Measurements from ENCODE around the gene LYAR.

Gene LYAR, protein sequence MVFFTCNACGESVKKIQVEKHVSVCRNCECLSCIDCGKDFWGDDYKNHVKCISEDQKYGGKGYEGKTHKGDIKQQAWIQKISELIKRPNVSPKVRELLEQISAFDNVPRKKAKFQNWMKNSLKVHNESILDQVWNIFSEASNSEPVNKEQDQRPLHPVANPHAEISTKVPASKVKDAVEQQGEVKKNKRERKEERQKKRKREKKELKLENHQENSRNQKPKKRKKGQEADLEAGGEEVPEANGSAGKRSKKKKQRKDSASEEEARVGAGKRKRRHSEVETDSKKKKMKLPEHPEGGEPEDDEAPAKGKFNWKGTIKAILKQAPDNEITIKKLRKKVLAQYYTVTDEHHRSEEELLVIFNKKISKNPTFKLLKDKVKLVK

DNA sequence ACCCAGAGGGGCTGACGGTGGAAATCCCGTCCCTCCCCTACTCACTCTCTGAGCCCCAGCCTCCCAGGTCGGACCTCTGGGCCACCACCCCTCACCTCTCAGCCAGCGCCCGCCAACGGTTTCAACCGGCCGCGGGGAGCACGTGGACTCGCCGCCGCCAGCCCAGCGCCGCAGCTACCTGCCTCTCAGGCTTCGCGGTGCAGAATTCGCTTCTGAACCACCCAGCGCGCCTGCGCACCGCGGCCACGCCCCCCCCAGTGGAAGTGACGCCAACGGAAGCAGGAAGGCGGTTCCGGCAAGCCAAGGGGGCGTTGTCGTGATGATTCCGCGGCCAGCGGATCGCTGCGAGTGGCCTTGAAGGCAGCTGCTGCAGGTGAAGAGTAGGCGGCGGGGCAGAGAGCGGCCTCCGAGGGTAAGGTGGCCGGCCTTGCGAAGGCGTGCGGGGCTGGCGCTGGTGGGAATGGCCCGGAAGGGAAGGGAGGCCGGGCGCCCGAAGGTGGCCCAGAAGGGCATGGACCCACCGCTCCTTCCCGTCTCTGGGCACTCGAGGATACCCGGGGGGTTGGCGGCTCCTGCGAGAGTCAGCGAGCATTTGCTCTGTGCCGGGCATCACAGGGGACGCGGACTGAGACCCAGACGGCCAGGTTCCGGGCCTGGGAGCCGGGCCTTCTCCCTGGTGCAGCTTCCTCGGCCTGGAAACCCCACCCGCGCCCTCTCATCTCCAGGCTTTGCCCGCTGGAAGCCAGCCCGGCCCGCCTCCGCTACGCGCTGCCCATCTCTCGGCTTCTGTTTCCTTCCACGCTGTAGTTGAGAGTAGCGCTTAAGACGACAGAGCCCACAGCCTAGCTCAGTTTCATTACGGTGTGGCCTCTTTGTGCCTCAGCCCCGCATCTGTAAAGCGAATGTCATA lies at the start of gene LYAR, which contains the start of gene ZBTB49:
Gene LYAR, minus strand, starts transcription at position 214 of the 910 bp plus-strand sequence. CDS start 6,412 bp downstream, outside the sequence.
Gene ZBTB49, plus strand, starts transcription at position 311 of the 910 bp plus-strand sequence. CDS start 9,695 bp downstream, outside the sequence.
- no peaks in the 10 kb centered on the region for H3K9me3 ChIP-seq (ENCODE audit: control insufficient read depth, insufficient read depth, low read depth, low read length)
- H3K4me3 ChIP-seq (ENCODE audit: low read depth, low read length) = peak within 1 kb of the TSS; percentile 82
- H3K27ac ChIP-seq (ENCODE audit: extremely low read depth, low read depth, low read length) = peak within 1 kb of the TSS; percentile 51; the same call in 1 of the 2 replicates
- peaks cover 0 to 23% of the 10 kb centered on the region in 2 experiments; a peak in 1 of 3 replicates for H3K36me3 ChIP-seq (ENCODE audit: control insufficient read depth in 2 of 2, insufficient read depth in 1 of 2, low read length in 2 of 2)
- ChIA-PET CTCF (no interaction called here), POLR2A (interaction anchor here (0.6 to 1.3 kb wide), 6 partner anchors 8 to 49 kb away, joined by 3 to 4 read pairs (median 3); partner anchors contain the start of gene TMEM128)
- H3K4me1 ChIP-seq (ENCODE audit: control insufficient read depth, insufficient read depth, low read length) = peaks cover 4% of the 10 kb centered on the region; the same call in 1 of the 2 replicates
- TF ChIP-seq ZBTB7A (tag by site-specific recombination; IDR thresholded peaks at IDR 0.05; ENCODE audit: low read depth) = no peak
- TF ChIP-seq ZNF610 (tag by site-specific recombination; IDR thresholded peaks at IDR 0.05; ENCODE audit: borderline replicate concordance) = 0 out of 2 replicates have a peak, but pooled peaks have one; percentile 30
- no peak for TF ChIP-seq ZNF184 (tag by site-specific recombination; IDR thresholded peaks at IDR 0.05)
- TF ChIP-seq FEZF1 (tag by site-specific recombination; IDR thresholded peaks at IDR 0.05) = no peak
- TF ChIP-seq RBAK (tag by site-specific recombination; IDR thresholded peaks at IDR 0.05) = no peak
- TF ChIP-seq KLF9 (tag by site-specific recombination; IDR thresholded peaks at IDR 0.05; ENCODE audit: low read depth) = peak; percentile 99
- TF ChIP-seq, protein P1, sequence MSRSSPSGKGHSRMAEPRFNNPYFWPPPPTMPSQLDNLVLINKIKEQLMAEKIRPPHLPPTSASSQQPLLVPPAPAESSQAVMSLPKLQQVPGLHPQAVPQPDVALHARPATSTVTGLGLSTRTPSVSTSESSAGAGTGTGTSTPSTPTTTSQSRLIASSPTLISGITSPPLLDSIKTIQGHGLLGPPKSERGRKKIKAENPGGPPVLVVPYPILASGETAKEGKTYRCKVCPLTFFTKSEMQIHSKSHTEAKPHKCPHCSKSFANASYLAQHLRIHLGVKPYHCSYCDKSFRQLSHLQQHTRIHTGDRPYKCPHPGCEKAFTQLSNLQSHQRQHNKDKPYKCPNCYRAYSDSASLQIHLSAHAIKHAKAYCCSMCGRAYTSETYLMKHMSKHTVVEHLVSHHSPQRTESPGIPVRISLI (tag by site-specific recombination; IDR thresholded peaks at IDR 0.05) = no peak
- TF ChIP-seq ZNF394 (tag by site-specific recombination; IDR thresholded peaks at IDR 0.05; ENCODE audit: borderline replicate concordance) = no peak
- no peak for TF ChIP-seq ZNF311 (tag by site-specific recombination; IDR thresholded peaks at IDR 0.05; ENCODE audit: borderline replicate concordance)
- no peak for TF ChIP-seq HOXA7 (CRISPR knock-in tag; IDR thresholded peaks at IDR 0.05; ENCODE audit: borderline replicate concordance)
- no peak; the same call in 1 of the 2 replicates for TF ChIP-seq ZSCAN23 (tag by site-specific recombination; IDR thresholded peaks at IDR 0.05)
- TF ChIP-seq ZNF114 (tag by site-specific recombination; IDR thresholded peaks at IDR 0.05) = no peak
- no peak for TF ChIP-seq ZNF211 (tag by site-specific recombination; IDR thresholded peaks at IDR 0.05; ENCODE audit: low read depth)
- TF ChIP-seq ZNF37A (tag by site-specific recombination; IDR thresholded peaks at IDR 0.05) = no peak
- no peak for TF ChIP-seq HOXD13 (CRISPR knock-in tag; IDR thresholded peaks at IDR 0.05; ENCODE audit: borderline replicate concordance)
- no peak for TF ChIP-seq ZNF140 (tag by site-specific recombination; IDR thresholded peaks at IDR 0.05)
- no peak for TF ChIP-seq ZNF664 (tag by site-specific recombination; IDR thresholded peaks at IDR 0.05)
- no peak for TF ChIP-seq BCL11B (tag by site-specific recombination; IDR thresholded peaks at IDR 0.05; ENCODE audit: low read depth)
- TF ChIP-seq ZNF830 (tag by site-specific recombination; IDR thresholded peaks at IDR 0.05; ENCODE audit: low read depth) = no peak
- TF ChIP-seq, protein P2, sequence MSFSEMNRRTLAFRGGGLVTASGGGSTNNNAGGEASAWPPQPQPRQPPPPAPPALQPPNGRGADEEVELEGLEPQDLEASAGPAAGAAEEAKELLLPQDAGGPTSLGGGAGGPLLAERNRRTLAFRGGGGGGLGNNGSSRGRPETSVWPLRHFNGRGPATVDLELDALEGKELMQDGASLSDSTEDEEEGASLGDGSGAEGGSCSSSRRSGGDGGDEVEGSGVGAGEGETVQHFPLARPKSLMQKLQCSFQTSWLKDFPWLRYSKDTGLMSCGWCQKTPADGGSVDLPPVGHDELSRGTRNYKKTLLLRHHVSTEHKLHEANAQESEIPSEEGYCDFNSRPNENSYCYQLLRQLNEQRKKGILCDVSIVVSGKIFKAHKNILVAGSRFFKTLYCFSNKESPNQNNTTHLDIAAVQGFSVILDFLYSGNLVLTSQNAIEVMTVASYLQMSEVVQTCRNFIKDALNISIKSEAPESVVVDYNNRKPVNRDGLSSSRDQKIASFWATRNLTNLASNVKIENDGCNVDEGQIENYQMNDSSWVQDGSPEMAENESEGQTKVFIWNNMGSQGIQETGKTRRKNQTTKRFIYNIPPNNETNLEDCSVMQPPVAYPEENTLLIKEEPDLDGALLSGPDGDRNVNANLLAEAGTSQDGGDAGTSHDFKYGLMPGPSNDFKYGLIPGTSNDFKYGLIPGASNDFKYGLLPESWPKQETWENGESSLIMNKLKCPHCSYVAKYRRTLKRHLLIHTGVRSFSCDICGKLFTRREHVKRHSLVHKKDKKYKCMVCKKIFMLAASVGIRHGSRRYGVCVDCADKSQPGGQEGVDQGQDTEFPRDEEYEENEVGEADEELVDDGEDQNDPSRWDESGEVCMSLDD (tag by site-specific recombination; IDR thresholded peaks at IDR 0.05) = no peak
- peak; percentile 45; the same call in 1 of the 2 replicates for TF ChIP-seq KLF1 (tag by site-specific recombination; IDR thresholded peaks at IDR 0.05)
- TF ChIP-seq TCF7L2 (IDR thresholded peaks at IDR 0.05; ENCODE audit: borderline replicate concordance, low read depth, low read length) = no peak
- TF ChIP-seq, protein P3, sequence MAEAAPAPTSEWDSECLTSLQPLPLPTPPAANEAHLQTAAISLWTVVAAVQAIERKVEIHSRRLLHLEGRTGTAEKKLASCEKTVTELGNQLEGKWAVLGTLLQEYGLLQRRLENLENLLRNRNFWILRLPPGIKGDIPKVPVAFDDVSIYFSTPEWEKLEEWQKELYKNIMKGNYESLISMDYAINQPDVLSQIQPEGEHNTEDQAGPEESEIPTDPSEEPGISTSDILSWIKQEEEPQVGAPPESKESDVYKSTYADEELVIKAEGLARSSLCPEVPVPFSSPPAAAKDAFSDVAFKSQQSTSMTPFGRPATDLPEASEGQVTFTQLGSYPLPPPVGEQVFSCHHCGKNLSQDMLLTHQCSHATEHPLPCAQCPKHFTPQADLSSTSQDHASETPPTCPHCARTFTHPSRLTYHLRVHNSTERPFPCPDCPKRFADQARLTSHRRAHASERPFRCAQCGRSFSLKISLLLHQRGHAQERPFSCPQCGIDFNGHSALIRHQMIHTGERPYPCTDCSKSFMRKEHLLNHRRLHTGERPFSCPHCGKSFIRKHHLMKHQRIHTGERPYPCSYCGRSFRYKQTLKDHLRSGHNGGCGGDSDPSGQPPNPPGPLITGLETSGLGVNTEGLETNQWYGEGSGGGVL (tag by site-specific recombination; IDR thresholded peaks at IDR 0.05) = no peak
- no peak for TF ChIP-seq ZNF560 (tag by site-specific recombination; IDR thresholded peaks at IDR 0.05; ENCODE audit: borderline replicate concordance)
- TF ChIP-seq, protein P4, sequence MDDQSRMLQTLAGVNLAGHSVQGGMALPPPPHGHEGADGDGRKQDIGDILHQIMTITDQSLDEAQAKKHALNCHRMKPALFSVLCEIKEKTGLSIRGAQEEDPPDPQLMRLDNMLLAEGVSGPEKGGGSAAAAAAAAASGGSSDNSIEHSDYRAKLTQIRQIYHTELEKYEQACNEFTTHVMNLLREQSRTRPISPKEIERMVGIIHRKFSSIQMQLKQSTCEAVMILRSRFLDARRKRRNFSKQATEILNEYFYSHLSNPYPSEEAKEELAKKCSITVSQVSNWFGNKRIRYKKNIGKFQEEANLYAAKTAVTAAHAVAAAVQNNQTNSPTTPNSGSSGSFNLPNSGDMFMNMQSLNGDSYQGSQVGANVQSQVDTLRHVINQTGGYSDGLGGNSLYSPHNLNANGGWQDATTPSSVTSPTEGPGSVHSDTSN (CRISPR knock-in tag; IDR thresholded peaks at IDR 0.05) = peak; percentile 63; the same call in 1 of the 2 replicates
- no peak for TF ChIP-seq ZNF544 (tag by site-specific recombination; IDR thresholded peaks at IDR 0.05)
- no peak for TF ChIP-seq ZNF138 (tag by site-specific recombination; IDR thresholded peaks at IDR 0.05; ENCODE audit: borderline replicate concordance)
- TF ChIP-seq ZNF626 (tag by site-specific recombination; IDR thresholded peaks at IDR 0.05) = no peak

All from HEK293 (cell line).